Eye (tissue), 1 donor: ENCODE results near the gene SPINK8.

Source experiments
- DNase-seq: peaks from one replicate; pipeline ENCODE4 v3.0.0-alpha.2; 2015

The SPINK8 gene

DNA sequence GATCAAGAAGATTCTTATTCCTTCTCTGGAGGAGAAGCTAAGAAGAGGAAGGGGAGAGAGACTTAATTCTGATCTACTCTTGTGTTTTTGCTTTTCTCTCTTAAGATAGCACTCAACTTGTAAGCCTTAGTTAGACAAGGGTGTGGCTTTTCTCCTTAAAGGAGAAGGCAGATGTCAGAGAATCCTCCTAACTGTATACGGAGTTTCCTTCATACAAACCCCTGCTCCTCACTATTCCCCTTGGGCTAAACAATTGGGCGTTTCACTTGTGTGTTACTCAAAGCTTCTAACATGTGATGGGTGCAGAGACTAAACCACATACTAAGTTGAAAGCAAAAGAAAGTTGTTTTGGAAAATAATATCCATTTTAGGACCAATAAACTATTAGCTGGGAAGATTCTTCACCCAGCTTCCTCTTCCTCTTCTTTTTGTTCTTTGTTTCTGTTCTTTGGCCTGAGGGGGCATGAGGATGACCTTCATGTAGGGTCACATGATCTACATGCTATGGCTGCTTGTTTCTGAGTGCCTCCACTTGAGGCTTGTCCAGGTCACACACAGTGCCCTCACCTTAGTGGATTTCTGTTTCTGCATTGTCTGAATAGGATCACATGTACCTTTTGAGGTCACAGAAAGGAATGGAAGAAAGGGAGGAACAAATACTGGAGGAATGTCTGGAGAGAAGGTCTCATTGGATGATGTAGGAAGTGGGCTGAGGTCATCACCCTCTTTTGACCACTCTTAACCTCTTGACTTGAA is 14.6 kb downstream of the SPINK8 start:
- no peak for DNase-seq

DNA sequence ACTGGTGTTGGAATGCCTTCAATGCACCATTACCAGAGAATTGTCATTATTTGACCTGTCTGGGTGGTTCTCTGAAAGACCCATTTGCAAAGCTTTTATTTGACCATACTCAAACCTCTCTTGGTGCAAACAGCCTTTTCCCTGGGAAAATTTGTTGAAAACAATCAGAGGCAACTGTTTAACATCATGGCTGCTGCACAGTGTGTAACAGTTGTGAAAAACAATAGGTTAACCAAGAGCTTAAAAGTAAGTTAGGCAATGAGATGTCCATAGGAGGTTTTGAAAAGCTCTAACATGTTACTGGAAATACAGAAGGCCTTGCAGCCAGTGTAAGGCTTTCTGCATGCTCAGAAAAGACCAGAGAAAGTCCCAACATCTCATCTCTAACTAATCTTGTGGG is 18.9 kb downstream of the SPINK8 start:
- no peak for DNase-seq

DNA sequence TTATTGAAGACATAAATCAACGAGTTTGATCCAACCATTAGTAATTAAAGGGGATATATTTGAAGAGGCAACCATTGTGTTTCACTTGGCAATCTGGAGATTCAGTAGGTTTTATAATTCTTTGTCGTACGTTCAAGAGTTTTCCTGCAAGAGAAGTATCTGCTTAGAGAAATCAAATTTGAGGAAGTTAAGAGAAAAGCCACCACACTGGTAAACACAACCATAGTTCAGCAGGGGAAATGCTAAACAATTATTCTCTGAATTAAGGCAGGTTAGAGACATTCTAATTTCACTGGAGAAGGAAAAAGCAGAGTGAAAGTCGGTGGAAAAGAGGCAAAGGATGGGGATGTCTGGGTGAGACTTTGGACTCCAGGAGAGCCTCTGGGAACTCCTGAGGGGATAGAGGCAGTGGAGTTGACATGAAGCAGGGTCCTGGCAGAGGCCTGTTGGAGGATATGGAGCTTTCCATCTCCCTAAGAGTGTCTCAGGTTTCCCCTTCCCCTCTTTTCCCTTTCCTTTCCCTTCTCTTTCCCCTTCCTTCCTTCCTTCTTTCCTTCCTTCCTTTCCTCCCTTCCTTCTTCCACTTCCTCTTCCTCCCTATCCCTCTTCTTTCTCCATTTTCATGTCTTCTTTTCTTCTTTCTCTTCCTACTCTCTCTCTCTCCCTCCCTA is 26.5 kb downstream of the SPINK8 start:
- DNase-seq = no peak

DNA sequence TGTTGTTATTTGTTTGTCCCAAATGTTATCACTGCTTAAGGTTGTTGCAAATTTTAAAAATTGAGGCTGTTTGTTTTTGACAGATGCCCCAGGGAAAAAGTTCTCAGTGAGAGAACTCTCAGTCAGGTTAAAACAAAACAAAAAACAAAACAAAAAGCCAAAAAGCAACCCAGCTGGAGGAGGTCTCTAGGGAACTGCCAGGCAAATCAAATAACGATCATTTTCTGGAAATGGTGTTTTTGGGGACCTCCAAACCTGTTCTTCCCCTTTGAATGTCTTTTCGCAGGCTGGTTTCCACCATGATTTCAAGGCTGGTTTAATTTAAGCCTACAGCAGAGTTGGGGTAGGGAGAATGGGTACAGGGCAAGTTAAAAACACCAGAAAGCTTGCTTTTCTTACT is 27.2 kb downstream of the SPINK8 start:
- no peak for DNase-seq

DNA sequence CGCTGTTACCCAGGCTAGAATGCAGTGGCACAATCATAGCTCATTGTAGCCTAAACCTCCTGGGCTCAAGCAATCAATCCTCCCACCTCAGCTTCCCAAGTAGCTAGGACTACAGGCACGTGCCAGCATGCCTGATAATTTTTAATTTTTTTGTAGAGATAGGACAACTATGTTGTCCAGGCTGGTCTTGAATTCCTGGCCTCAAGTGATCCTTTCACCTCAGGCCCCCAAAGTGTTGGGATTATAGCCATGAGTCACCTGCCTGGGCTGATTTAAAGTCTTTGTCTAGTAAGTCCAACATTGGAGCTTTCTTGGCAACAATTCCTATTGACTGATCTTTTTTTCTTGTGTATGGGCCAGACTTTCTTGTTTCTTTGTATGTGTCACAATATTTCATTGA is 28.1 kb downstream of the SPINK8 start:
- DNase-seq = no peak

DNA sequence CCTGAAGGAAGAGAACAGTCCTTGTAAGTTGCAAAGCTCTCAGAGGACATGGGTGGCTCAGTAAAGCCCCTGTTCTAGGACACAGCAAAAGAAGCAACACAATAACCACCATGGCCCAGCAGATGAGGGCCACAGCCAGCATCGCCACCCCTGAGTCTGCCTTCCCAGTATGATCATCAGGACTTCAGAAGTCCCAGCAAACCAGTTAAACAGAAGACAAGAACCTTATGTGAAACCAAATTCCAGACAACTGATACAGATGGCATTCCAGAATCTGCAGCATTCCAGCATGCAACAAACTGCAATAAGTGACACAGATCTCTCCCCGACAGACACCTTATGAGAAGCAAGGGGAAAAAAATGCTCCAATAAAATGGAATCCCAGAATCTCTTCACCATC is 30.4 kb downstream of the SPINK8 start:
- DNase-seq = no peak

DNA sequence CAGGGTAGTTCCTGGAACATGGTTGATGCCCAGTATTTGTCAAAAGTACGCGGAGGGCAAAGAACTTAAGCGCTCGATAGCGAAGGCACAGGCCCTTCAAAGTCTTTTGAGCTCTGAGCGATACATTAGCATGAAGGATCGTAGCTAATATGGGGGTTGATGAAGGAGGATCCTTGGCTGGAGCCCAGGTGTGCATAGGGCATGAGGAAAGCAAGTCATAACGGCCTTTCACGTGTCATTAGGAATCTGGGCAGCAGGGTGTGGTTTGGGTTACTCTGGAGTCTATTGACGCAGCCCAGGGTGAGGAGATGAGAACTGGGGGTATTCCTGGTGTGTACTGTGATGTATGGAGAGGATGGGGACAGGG is 31.7 kb downstream of the SPINK8 start:
- DNase-seq = no peak

DNA sequence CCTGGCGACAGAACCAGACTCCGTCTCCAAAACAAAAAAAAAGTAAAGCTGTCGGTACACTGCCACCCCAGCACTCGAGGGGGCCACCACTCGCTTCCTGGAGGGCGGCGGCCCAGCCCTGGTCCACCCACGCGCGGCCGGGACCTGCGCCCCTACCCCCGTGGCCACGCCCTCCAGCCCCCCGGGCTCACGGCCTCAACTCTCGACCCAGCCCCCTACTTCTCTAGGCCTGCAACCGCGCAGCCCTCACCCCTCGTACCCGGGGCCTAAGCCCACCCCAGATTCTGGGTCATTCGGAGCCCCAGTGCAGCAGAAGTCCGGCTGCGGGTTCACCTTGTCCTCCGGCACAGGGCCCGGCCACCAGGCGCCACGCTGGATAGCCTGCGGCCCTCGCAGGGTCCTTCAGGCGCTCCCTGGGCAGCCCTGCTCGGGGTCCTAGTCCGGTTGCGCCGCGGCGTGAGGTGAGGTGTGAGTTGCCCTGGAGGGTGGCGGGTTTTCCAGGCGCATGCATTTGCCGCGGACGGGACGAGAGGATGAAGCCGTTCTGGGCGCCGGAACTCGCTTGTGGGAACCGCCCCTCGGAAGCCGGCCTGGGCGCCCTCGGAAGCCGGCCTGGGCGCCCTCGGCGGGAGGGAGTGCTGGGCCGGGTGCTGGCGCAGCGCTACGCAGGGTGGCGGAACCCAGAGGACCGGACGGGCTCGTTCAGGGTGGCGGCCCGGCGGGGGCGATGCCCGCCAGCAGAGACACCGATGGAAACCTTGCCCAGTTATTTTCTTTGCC is 32.3 kb downstream of the SPINK8 start, which contains the start of gene NME6:
Gene NME6 (minus strand): TSS at position 348 of the 780 bp plus-strand sequence.
- peak; percentile 95 for DNase-seq

DNA sequence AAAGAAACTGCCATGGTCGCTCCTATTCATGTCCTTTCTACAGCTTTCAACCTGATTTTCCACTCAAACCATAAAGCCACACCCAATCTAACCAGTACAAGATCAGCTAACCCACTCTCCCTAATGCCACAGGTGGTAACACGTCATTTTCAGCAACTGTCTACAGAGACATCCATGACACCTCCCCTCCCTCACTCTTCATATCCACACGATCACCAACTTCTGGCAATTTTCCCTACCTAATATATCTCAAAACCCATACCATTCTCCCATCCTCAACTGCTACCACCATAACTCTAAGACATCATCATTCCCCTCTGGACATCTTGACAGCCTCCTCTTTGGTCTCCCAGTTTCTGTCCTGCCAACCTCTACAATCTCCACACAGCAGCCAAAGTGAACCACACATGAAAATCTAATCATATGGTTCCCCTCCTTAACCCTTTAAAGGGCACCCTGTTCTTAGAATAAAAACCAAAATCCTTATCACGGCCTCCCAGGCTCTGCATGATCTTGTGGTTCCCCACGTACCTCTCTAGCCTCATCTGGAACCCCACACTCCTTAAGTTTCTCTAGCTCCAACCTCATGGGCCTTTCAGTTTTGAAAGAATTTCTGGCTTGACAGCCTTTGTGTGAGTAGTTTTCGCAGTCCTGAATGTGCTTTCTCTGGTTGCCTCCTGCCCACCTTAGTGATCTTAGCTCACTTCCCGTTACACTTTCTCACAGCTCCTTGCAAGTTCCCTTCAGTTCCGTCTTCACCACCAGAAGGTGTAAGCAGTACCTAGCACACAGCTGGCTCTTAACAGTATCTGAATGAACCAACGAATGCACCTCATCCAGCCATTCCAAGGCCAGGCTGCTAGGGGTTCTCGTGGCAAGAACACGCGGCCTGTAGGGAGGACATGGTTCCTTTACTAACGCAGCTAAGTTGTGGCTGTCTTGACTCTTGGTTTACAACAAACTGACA is 33.4 kb downstream of the SPINK8 start:
- DNase-seq = no peak

DNA sequence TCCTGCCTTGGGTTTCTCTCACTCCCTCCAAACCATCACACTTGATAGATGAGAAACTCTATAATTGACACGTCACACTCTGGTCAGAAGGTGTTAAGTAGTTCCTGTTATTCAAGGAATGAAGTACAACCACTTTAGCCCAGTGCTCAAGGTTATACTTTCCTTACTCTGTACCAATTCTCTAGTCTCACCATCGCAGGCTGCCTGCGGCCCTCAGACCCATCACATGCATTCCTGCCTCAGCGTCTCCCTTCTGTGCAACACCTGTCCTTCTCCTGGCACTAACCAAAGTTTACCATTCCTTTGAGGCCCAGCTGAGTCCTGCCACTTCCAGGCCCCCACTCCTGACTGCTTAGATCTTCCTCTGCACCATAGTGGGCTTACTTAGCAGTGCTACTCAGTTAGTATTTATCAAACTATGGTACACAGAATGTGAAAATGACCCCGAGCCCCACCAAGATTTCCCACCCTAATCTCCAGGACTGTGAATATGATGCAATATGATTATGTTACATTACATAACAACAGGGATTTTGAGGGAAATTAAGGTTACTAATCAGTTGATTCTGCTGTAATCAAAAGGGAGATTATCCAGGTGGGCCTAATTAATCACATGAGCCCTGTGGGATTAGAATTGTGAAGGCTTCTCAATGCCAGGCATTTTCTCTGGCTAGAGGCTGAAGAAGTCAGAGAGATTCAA is 36.2 kb downstream of the SPINK8 start:
- DNase-seq = no peak

DNA sequence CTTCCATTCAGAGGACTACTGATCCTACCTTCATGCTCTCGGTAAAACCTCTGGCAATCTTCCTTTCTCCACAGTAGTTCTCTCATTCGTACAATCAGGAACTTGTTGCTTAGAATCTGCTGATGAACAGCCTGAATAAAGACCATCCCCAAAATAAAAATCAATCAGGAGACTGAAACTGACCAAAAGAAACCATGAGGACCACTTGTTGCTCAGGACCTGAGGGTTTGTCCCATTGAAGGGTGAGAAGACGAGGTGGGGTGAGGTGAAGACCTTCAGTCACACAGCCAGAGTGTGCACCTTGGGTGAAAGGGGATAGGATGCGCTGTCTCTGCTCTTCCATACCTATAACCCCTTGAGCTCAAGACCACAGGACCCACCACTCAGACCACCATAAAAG is 36.8 kb downstream of the SPINK8 start:
- no peak for DNase-seq

DNA sequence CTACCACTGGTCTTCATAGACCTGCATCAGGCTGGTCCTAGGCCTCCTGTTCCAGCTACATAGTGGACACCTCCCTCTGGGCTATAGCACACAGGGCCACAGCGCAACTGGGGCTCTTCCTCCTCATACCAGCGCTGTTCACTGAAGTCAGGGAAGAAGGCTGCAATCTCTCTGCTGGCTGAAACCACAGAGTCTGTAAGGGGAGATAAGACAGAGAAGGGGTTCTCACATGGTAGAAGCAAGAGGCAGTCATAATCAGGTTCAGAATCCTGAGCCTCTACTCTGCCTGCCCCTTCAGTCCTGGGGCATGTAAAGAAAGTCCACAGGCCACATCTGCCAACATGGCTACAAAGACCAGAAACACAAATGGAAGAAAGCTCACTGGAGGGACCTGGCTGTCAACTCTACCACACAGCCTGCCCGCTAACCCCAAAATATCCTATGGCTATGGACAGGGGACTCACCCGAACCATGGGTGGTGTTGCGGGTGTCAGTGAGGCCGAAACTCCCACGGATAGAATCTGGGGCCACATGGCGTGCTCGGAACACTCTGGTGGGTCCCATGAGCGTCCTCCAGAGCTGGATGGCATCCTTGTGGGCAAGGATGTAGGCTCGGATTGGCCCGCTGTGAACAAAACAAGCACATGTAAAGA is 38.7 kb downstream of the SPINK8 start:
- DNase-seq = no peak

DNA sequence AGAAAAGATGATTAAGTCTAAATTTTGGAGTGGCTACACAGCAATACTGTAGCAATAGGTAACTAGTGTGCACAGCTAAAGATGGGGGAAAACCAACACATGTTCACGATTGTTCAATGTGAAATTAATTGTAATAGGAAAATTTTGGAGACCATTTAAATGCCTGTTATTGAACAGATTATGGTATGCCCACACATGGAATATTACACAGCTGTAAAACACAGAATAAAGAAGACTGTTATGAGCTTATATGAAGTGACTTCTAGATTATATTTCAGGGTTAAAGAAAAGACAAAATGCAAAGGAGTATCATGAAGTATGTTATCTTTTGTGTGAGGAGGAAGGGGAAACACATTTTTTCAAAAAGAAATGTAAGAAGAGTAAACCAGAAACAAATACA is 43.8 kb downstream of the SPINK8 start:
- DNase-seq = no peak

DNA sequence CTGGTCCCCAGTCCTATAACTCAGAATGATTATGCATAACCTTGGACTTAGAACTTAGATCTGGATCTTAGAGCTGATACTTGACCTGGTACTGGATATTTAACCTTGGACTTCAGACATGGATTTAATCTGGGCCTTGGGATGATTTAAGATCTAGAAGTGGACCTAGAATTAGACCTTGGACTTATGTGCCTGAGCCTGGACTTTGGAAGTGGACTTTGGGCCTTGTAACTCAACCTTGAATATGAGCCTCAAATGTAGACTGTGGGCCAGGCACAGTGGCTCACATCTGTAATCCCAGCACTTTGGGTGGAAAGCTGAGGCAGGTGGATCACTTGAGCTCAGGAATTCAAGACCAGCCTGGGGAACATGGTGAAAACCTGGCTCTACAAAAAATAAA is 46.4 kb downstream of the SPINK8 start:
- no peak for DNase-seq

DNA sequence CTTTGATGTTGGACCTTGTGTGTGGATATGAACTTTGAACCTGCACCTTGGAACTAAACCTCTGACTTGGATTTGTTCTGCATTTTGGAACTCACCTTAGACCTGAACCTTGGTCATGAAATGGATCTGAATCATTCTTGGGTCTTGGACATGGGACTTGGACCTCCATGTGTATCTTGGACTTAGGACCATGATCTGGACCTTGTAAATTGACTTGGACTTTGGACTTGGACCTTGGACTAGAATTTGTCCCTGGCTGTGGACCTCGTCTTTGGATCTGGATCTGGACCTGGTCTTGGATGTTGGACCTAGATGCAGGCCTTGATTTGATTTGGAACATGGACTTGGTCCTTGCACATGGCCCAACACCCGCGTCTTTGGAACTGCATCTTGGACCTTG is 47.2 kb downstream of the SPINK8 start:
- DNase-seq = no peak

DNA sequence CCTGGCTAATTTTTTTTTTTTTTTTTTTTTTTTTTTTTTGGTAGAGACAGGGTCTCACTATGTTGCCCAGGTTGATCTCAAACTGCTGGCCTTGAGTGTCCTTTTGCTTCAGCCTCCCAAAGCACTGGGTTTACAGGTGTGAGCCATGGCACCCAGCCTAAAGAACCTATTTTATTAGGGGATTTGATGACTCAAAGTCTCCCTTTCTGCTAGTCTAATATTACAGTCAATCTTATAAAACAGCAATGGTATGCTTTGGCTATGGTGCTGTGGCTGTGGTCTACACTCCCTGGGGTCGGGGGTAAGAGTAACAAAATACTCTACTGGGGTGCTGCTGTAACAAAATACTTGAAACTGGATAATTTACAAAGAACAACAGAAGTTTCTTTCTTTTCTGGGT is 47.8 kb downstream of the SPINK8 start:
- DNase-seq = no peak

DNA sequence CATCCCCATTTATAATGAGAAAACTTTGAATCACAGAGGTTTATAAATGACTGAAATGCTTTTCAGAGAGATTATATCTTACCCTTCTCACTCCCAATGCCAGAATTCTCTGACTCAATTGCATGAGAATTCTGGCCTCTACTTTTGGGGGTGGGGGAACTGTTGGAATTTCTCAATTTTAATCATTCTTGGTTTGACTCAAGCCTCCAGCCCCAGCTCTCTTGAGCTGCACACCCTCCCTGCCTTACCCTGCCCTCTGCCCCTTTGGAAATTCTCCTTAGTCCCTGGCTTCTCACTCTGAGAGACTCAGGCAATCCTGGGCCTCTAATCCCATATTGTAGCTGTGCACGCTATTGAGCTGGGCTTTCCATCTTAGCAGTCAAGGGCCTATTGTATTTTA is 48.3 kb downstream of the SPINK8 start:
- DNase-seq = no peak

DNA sequence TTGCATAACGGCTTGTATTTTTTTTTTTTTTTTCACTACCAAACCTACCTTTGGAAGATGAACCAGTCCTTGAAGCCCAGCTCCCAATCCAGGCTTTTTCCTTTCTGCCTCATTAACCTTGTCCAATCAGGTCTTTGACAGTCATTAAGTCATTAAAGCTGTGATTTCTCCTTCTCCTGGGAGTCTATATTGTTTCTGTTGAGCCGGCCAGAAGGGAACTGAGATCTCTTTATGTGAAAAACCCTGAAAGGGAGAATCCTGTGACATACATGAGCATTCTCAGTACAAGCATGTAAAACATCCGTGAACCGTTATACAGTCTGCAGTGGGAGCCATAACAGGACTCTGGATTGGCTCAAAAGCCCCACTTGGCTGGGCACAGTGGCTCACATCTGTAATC is 52.6 kb downstream of the SPINK8 start:
- DNase-seq = no peak

DNA sequence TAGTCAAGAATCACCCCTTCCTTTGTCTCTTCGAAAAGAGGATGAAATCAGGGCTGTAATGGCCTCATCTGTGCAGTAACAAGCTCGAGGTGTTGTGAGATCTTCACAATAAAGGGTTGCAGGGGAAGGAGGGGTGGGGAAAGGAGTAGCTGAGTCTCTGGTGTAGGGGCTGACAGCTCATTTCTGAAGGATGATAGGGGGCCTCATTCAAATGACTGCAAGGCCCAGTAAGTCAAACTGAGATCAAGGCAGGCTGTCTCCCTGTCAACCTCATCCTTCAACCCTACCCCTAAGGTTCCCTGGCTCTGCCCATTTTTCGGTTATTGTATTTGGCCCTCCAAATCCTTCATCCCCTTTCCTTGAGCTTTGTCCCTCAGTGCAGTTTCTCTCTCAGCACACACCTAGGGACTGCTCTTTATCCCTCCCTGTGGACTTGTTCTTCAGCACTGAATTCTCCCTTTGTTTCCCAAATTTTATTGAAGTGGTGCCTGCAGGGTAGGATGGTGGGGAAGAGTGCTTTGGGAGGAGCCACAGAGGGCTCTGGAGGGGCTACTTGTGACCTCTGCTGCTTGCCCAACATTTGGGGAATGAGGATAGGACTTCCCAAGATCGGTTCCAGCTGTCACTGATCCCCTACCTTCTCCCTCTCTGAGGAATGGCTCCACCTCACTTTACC is 54.4 kb downstream of the SPINK8 start:
- no peak for DNase-seq

DNA sequence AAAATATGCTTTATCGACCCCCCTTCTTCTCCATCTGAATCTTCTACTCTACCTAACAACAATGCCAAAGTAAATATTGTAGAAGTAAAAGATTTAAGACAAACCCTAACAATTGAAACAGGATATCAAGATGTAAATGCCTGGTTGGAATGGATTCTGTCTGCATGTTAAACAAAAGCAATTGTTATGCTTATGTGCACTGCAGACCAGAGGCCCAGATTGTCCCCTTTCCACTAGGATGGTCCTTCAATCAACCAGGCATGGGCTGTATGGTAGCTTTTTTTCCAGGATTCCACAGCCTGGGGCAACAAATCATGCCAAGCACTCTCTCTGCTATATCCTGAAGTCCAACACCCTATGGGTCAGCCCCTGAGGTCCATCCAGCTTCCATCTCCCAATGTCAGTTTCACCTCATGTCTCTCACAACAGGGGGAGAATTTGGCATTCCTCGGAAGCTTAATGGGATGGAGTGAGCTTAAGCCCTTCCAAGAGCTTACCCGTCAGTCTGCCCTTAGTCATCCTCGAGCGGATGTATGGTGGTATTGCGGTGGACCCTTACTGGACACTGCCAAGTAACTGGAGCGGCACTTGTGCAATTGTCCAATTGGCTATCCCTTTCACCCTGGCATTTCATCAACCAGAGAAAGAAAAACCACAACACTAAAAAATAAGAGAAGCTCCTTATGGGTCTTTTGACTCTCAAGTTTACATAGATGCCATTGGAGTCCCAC is 56.4 kb downstream of the SPINK8 start:
- DNase-seq = no peak
